ENCODE measurements around the gene TANC1. TPM values are rescaled to one million over a fixed set of nuclear protein-coding genes. Genes with fewer than 3 reads are reported as not detected.

The TANC1 gene
- total and polyA plus RNA-seq, 2 experiments from 2014 or later: 2.8 to 9.5 TPM

DNA sequence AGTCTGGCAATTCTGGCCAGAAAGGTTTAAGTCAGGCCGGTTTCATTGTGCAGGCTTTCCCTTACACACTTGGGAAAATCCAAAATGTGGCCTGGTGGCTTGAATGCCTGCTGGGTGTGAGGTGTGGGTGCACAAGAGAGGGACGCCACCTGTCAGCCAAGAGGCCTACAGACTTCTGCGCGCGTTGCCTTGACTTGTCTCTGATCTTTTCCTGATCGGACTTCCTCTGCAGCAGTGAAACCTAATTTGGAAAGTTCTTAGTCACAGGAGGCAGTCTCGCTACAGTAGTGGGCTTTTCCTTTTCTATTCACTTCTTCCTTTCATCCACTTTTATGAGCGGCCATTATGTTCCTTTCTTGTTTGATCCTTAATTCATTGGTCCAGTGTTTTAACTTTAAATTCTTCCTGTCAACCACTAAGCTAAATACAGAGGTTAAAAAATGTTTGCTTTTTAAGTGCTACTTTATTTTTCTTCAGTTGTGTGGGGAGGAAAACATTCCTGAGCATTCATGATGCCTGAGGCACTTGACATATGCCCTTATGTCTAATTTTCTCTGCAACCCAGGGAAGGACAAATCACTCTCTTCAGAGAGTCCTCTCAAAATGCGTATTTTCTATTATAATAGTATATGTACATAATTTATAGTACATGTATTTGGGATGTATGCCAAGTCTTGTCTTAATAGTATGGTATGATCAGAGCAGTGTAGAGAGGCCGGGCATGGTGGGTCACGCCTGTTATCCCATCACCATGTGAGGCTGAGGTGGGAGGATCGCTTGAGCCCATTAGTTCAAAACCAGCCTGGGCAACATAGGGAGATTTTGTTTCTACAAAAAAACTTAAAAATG lies 189.1 kb downstream of the TANC1 start (continued):
- TF ChIP-seq, protein P1, sequence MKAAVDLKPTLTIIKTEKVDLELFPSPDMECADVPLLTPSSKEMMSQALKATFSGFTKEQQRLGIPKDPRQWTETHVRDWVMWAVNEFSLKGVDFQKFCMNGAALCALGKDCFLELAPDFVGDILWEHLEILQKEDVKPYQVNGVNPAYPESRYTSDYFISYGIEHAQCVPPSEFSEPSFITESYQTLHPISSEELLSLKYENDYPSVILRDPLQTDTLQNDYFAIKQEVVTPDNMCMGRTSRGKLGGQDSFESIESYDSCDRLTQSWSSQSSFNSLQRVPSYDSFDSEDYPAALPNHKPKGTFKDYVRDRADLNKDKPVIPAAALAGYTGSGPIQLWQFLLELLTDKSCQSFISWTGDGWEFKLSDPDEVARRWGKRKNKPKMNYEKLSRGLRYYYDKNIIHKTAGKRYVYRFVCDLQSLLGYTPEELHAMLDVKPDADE (IDR thresholded peaks at IDR 0.05): no peak
- TF ChIP-seq NANOG (IDR thresholded peaks at IDR 0.05; ENCODE audit: borderline replicate concordance) (no peak), EZH2phosphoT487 (IDR thresholded peaks at IDR 0.05; ENCODE audit: unreplicated experiment) (no peak), CREB1 (CRISPR knock-in tag; IDR thresholded peaks at IDR 0.05; ENCODE audit: low read depth) (no peak), POLR2AphosphoS5 (IDR thresholded peaks at IDR 0.05; ENCODE audit: low read depth) (no peak)

DNA sequence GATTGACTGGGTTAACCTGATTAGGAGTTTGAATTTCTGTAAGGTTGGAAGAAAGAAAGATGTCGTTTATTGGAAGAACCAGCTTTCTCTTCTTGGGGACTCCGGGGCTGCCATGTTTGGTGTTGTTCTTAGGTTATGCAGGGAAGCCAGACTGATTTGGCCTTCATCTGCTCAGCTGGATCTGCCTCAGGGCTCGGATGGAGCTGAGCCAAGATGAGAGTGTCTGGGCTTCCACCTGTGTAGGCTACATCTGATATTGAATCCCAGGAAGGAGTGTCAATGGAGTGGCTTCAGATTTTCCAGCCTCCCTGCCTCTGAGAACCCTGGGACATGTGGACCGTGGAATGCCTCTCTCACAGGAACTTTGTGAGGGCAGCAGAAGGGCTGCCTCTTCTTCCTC lies 192.0 kb downstream of the TANC1 start:
- Mint-ChIP-seq H3K4me3 (no peak overlapping the region), H3K36me3 (ENCODE audit: low read depth) (no peaks in the 10 kb centered on the region), H3K27me3 (ENCODE audit: insufficient read depth, low read depth, poor library complexity) (no peaks in the 10 kb centered on the region), H3K27ac (no peak overlapping the region), H3K9me3 (no peaks in the 10 kb centered on the region), H3K4me1 (peaks cover 7% of the 10 kb centered on the region)
- Histone ChIP-seq H3K79me2 (replicated peaks; ENCODE audit: insufficient read depth) (no peaks in the 10 kb centered on the region), H2AFZ (no peak overlapping the region), H3K4me3 (no peak overlapping the region), H3K9me2 (ENCODE audit: insufficient read depth) (no peaks in the 10 kb centered on the region), H3K36me3 (ENCODE audit: insufficient read depth) (no peaks in the 10 kb centered on the region), H4K20me1 (replicated peaks; ENCODE audit: insufficient read depth) (no peaks in the 10 kb centered on the region), H3K4me1 (ENCODE audit: insufficient read depth) (no peaks in the 10 kb centered on the region), H3K4me2 (no peak overlapping the region), H3K27ac (ENCODE audit: low read depth) (no peak overlapping the region), H3F3A (replicated peaks; ENCODE audit: low read depth) (no peaks in the 10 kb centered on the region), H3K27me3 (ENCODE audit: insufficient read depth) (no peaks in the 10 kb centered on the region)
- ATAC-seq (no peak), DNase-seq (ENCODE audit: low spot score) (no peak)
- TF ChIP-seq NANOG (IDR thresholded peaks at IDR 0.05; ENCODE audit: borderline replicate concordance) (no peak), STAT1 (IDR thresholded peaks at IDR 0.05; ENCODE audit: unreplicated experiment) (no peak), EZH2 (IDR thresholded peaks at IDR 0.05; ENCODE audit: low read depth, unreplicated experiment) (no peak), EZH2phosphoT487 (IDR thresholded peaks at IDR 0.05; ENCODE audit: unreplicated experiment) (no peak), CREB1 (CRISPR knock-in tag; IDR thresholded peaks at IDR 0.05; ENCODE audit: low read depth) (no peak), POLR2AphosphoS5 (IDR thresholded peaks at IDR 0.05; ENCODE audit: low read depth) (no peak), ZNF331 (CRISPR knock-in tag; IDR thresholded peaks at IDR 0.05; ENCODE audit: low read depth) (no peak), ZNF114 (CRISPR knock-in tag; IDR thresholded peaks at IDR 0.05) (no peak), JUNB (IDR thresholded peaks at IDR 0.05; ENCODE audit: unreplicated experiment) (no peak)
- TF ChIP-seq, protein P2, sequence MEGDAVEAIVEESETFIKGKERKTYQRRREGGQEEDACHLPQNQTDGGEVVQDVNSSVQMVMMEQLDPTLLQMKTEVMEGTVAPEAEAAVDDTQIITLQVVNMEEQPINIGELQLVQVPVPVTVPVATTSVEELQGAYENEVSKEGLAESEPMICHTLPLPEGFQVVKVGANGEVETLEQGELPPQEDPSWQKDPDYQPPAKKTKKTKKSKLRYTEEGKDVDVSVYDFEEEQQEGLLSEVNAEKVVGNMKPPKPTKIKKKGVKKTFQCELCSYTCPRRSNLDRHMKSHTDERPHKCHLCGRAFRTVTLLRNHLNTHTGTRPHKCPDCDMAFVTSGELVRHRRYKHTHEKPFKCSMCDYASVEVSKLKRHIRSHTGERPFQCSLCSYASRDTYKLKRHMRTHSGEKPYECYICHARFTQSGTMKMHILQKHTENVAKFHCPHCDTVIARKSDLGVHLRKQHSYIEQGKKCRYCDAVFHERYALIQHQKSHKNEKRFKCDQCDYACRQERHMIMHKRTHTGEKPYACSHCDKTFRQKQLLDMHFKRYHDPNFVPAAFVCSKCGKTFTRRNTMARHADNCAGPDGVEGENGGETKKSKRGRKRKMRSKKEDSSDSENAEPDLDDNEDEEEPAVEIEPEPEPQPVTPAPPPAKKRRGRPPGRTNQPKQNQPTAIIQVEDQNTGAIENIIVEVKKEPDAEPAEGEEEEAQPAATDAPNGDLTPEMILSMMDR (conservative IDR thresholded peaks at IDR 0.05; ENCODE audit: low read depth in 2 of 2): no peak
- TF ChIP-seq, protein P1 (IDR thresholded peaks at IDR 0.05): no peak
- TF ChIP-seq, protein P3, sequence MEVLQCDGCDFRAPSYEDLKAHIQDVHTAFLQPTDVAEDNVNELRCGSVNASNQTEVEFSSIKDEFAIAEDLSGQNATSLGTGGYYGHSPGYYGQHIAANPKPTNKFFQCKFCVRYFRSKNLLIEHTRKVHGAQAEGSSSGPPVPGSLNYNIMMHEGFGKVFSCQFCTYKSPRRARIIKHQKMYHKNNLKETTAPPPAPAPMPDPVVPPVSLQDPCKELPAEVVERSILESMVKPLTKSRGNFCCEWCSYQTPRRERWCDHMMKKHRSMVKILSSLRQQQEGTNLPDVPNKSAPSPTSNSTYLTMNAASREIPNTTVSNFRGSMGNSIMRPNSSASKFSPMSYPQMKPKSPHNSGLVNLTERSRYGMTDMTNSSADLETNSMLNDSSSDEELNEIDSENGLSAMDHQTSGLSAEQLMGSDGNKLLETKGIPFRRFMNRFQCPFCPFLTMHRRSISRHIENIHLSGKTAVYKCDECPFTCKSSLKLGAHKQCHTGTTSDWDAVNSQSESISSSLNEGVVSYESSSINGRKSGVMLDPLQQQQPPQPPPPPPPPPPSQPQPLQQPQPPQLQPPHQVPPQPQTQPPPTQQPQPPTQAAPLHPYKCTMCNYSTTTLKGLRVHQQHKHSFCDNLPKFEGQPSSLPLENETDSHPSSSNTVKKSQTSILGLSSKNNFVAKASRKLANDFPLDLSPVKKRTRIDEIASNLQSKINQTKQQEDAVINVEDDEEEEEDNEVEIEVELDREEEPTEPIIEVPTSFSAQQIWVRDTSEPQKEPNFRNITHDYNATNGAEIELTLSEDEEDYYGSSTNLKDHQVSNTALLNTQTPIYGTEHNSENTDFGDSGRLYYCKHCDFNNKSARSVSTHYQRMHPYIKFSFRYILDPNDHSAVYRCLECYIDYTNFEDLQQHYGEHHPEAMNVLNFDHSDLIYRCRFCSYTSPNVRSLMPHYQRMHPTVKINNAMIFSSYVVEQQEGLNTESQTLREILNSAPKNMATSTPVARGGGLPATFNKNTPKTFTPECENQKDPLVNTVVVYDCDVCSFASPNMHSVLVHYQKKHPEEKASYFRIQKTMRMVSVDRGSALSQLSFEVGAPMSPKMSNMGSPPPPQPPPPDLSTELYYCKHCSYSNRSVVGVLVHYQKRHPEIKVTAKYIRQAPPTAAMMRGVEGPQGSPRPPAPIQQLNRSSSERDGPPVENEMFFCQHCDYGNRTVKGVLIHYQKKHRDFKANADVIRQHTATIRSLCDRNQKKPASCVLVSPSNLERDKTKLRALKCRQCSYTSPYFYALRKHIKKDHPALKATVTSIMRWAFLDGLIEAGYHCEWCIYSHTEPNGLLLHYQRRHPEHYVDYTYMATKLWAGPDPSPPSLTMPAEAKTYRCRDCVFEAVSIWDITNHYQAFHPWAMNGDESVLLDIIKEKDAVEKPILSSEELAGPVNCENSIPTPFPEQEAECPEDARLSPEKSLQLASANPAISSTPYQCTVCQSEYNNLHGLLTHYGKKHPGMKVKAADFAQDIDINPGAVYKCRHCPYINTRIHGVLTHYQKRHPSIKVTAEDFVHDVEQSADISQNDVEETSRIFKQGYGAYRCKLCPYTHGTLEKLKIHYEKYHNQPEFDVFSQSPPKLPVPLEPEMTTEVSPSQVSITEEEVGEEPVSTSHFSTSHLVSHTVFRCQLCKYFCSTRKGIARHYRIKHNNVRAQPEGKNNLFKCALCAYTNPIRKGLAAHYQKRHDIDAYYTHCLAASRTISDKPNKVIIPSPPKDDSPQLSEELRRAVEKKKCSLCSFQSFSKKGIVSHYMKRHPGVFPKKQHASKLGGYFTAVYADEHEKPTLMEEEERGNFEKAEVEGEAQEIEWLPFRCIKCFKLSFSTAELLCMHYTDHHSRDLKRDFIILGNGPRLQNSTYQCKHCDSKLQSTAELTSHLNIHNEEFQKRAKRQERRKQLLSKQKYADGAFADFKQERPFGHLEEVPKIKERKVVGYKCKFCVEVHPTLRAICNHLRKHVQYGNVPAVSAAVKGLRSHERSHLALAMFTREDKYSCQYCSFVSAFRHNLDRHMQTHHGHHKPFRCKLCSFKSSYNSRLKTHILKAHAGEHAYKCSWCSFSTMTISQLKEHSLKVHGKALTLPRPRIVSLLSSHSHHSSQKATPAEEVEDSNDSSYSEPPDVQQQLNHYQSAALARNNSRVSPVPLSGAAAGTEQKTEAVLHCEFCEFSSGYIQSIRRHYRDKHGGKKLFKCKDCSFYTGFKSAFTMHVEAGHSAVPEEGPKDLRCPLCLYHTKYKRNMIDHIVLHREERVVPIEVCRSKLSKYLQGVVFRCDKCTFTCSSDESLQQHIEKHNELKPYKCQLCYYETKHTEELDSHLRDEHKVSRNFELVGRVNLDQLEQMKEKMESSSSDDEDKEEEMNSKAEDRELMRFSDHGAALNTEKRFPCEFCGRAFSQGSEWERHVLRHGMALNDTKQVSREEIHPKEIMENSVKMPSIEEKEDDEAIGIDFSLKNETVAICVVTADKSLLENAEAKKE (CRISPR knock-in tag; IDR thresholded peaks at IDR 0.05): no peak
